Vagina (tissue), 2 donors: ENCODE data around the gene GLRX5. TPM values are rescaled to one million over a fixed set of nuclear protein-coding genes. Genes with fewer than 3 reads are reported as not detected.

Source experiments
- DNase-seq, 2 donors: peaks; one replicate each; pipeline ENCODE4 v3.0.0-alpha.2; 2017; ENCODE audit errors: extremely low spot score in 2 of 2
- H3K27ac ChIP-seq: fragments of 200-600 bp; sonication (generic); one replicate; pipeline ENCODE4 v1.5.1; 2019
- H3K27me3 ChIP-seq: fragments of 200-600 bp; sonication (generic); one replicate; pipeline ENCODE4 v1.5.1; 2019
- H3K36me3 ChIP-seq, 2 donors: fragments of 200-600 bp; sonication (generic); one replicate each; pipeline ENCODE4 v1.5.1; 2017 to 2019
- H3K4me1 ChIP-seq: fragments of 200-600 bp; sonication (generic); one replicate; pipeline ENCODE4 v1.5.1; 2019
- H3K4me3 ChIP-seq, 2 donors: fragments of 200-600 bp; sonication (generic); 1 replicate in 1 of 2; 2 replicates in 1 of 2; pipeline ENCODE4 v1.5.1; 2016 to 2019
- H3K9me3 ChIP-seq: fragments of 200-600 bp; sonication (generic); one replicate; pipeline ENCODE4 v1.5.1; 2019
- POLR2A ChIP-seq, 2 donors: fragments of 450-650 bp; IDR thresholded peaks; one replicate each; pipeline ENCODE4 v1.6.1; 2017; ENCODE audit warnings: antibody characterized with exemption in 2 of 2, mild to moderate bottlenecking in 2 of 2, moderate library complexity in 2 of 2
- POLR2AphosphoS5 ChIP-seq, 2 donors: sonication (generic); formaldehyde crosslinking; IDR thresholded peaks; one replicate each; pipeline ENCODE4 v1.9.0; 2017; ENCODE audit warnings: antibody characterized with exemption in 2 of 2, mild to moderate bottlenecking in 2 of 2, low read depth in 1 of 2; ENCODE audit not compliant: insufficient read depth in 1 of 2
- intact Hi-C: fragments of 100-400 bp; cut with DNase I; formaldehyde crosslinking; loops from one replicate; pipeline ENCODE4 v1.15.1; 2023
- total RNA-seq: library from RNA; depleted of rRNA; stranded (reverse); fragments of >200 nt; gene quantifications from one replicate; pipeline ENCODE4 v1.2.3, GENCODE V29; 2016
- TF ChIP-seq, protein P1 (sequence below), 3 experiments: fragments of 450-650 bp in 2 of 3; fragments of 200-600 bp in 1 of 3; sonication (generic) in 1 of 3; IDR thresholded peaks; one replicate each; pipeline ENCODE4 v1.5.1; 2017 to 2019; ENCODE audit warnings: antibody characterized with exemption in 3 of 3, mild to moderate bottlenecking in 2 of 3, moderate library complexity in 2 of 3

GLRX5 gene
- total RNA-seq, 1 donor from 2014 or later: 20.4 TPM

DNA sequence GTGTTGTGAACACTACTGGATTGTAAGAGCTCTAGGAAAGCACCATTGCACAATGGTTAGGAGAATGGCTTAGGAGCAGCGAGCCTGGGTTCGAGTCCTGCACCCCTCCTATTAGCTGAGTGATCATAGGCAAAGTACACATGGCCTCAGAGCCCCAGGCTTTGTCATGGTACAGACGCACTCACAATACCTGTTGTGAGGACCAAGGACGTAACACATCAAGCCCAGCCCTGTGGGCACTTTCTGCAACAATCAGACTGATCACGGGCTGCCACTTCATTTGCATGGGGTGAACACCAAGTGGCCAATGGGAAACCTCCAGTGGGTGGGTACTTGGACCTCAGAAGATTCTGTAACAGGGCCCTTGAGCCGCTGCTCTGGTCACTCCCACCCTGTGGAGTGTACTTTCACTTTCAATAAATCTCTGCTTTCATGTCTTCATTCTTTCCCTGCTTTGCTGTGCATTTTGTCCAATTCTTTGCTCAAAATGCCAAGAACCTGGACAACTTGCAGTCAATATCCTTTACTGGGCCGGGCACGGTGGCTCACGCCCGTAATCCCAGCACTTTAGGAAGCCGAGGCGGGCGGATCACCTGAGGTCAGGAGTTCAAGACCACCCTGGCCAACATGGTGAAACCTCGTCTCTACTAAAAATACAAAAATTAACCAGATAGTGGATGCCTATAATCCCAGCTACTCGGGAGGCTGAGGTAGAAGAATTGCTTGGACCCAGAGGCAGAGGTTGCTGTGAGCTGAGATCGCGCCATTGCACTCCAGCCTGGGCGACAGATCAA, 28.2 kb downstream of the GLRX5 start:
- DNase-seq: no peak
- peaks cover 6% of the 10 kb centered on the region for H3K4me1 ChIP-seq
- H3K4me3 ChIP-seq: peak overlapping the region in 1 of 2 donors; percentile 22
- no peaks in the 10 kb centered on the region for H3K36me3 ChIP-seq
- no peak overlapping the region for H3K27ac ChIP-seq
- H3K27me3 ChIP-seq: no peaks in the 10 kb centered on the region
- no peak for TF ChIP-seq POLR2A (IDR thresholded peaks at IDR 0.05)
- TF ChIP-seq, protein P1, sequence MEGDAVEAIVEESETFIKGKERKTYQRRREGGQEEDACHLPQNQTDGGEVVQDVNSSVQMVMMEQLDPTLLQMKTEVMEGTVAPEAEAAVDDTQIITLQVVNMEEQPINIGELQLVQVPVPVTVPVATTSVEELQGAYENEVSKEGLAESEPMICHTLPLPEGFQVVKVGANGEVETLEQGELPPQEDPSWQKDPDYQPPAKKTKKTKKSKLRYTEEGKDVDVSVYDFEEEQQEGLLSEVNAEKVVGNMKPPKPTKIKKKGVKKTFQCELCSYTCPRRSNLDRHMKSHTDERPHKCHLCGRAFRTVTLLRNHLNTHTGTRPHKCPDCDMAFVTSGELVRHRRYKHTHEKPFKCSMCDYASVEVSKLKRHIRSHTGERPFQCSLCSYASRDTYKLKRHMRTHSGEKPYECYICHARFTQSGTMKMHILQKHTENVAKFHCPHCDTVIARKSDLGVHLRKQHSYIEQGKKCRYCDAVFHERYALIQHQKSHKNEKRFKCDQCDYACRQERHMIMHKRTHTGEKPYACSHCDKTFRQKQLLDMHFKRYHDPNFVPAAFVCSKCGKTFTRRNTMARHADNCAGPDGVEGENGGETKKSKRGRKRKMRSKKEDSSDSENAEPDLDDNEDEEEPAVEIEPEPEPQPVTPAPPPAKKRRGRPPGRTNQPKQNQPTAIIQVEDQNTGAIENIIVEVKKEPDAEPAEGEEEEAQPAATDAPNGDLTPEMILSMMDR (IDR thresholded peaks at IDR 0.05): no peak
- no peak for TF ChIP-seq POLR2AphosphoS5 (IDR thresholded peaks at IDR 0.05; ENCODE audit: insufficient read depth in 1 of 2, low read depth in 1 of 2)
- intact Hi-C loops: no loop called here
- no peaks in the 10 kb centered on the region for H3K9me3 ChIP-seq

DNA sequence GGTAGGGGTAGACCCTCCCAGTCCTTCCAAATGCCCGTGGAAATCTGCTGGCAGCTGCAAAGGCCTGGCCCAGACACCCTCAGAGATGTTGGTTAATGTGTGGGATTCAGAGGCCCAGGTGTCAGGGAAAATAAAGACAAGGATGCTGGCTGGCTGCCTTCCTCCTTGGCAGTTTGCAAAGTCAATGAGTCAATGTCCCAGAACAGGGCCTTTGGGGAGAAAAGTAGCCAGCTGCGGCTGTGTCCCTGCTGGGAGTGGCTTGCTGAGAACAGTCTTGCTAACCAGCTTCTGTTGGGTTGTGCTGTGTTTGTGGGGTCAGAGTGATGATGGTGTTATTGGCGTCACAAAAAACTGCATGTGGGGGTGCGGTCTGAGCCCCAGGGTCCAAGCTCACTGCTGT, 29.2 kb downstream of the GLRX5 start:
- H3K4me1 ChIP-seq: peaks cover 6% of the 10 kb centered on the region
- DNase-seq: no peak
- no peaks in the 10 kb centered on the region for H3K36me3 ChIP-seq
- intact Hi-C loops: no loop called here
- TF ChIP-seq, protein P1 (IDR thresholded peaks at IDR 0.05): no peak
- no peak for TF ChIP-seq POLR2AphosphoS5 (IDR thresholded peaks at IDR 0.05; ENCODE audit: insufficient read depth in 1 of 2, low read depth in 1 of 2)
- TF ChIP-seq POLR2A (IDR thresholded peaks at IDR 0.05): no peak
- no peaks in the 10 kb centered on the region for H3K9me3 ChIP-seq
- H3K27ac ChIP-seq: no peak overlapping the region
- no peaks in the 10 kb centered on the region for H3K27me3 ChIP-seq
- H3K4me3 ChIP-seq: no peak overlapping the region

DNA sequence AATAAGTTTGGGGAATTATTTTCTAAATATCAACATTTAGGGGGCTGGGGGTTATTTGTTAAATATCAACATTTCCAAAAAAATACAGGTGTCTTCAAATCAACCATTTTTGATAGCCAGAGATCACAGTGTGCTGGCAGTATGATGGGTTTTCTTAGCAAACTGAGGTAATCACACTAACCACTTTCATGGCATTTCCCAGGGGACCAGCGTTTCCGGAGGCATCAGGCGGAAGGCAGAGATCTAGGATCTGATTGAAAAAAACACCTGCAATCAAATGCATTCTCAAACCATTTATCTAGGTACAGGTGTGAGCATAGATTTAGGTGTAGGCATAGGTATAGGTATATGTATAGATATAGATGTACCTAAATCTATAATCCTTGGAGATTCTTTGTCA, 34.6 kb downstream of the GLRX5 start:
- intact Hi-C loops: no loop called here
- H3K27me3 ChIP-seq: no peaks in the 10 kb centered on the region
- no peak for DNase-seq
- H3K4me1 ChIP-seq: no peaks in the 10 kb centered on the region
- H3K9me3 ChIP-seq: no peaks in the 10 kb centered on the region
- H3K4me3 ChIP-seq: no peak overlapping the region
- no peak for TF ChIP-seq POLR2AphosphoS5 (IDR thresholded peaks at IDR 0.05; ENCODE audit: insufficient read depth in 1 of 2, low read depth in 1 of 2)
- TF ChIP-seq POLR2A (IDR thresholded peaks at IDR 0.05): no peak
- TF ChIP-seq, protein P1 (IDR thresholded peaks at IDR 0.05): no peak
- no peaks in the 10 kb centered on the region for H3K36me3 ChIP-seq
- H3K27ac ChIP-seq: no peak overlapping the region

DNA sequence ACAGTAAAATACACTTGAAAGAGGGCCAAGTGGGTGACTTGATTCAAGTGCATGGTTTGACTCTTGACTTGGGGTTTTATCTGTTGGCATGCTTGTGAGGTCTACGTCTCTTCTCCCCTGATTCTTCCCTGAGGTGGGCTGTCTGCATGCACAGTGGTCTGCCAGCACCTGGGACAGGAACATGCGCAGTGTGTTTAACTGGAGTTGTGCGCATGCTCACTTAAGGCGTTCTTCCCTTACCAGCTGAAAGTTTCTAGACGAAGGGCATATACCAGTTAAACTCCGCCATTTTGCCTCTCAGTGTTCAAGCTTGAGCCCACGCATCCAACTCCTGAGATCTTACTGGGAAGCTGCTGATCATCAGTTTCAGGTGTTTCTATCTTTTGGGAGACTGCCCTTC, 38.5 kb downstream of the GLRX5 start:
- H3K4me1 ChIP-seq: no peaks in the 10 kb centered on the region
- intact Hi-C loops: no loop called here
- H3K36me3 ChIP-seq: no peaks in the 10 kb centered on the region
- no peaks in the 10 kb centered on the region for H3K9me3 ChIP-seq
- no peak for TF ChIP-seq POLR2AphosphoS5 (IDR thresholded peaks at IDR 0.05; ENCODE audit: insufficient read depth in 1 of 2, low read depth in 1 of 2)
- no peak for TF ChIP-seq POLR2A (IDR thresholded peaks at IDR 0.05)
- TF ChIP-seq, protein P1 (IDR thresholded peaks at IDR 0.05): no peak
- DNase-seq: no peak
- no peak overlapping the region for H3K4me3 ChIP-seq
- H3K27ac ChIP-seq: no peak overlapping the region
- no peaks in the 10 kb centered on the region for H3K27me3 ChIP-seq

DNA sequence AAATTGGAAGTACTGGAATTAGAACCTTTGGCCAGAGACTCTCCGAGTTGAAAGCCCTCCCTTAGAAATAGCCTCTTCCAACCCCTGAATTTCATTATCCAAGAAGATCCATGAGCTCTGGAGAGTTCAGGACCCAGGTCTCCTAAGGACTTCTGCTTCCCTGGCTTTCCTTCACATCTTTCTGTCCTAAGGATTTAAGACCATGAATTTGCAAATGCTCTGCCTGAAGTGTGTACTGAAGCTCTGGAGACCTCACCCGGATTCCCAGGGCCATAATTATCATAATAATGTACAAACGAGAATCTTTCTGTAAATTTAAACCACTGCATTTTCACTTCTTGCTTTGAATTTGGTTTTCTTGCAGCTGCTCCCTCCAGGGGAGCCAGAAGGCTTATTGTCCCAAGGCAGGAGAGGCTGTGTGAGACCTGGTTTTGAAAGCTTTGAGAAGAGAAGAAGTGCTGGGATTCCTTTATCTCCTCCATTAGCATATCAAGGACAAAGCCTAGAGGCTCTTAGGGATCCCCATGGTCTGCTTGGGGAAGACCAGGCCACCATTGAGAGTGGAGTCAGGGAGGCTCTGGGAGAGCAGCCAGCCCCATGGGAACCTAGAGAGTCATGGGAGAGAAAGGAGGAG, 41.1 kb downstream of the GLRX5 start:
- Histone ChIP-seq H3K27me3 (no peaks in the 10 kb centered on the region), H3K36me3 (no peaks in the 10 kb centered on the region), H3K9me3 (no peaks in the 10 kb centered on the region), H3K4me3 (no peak overlapping the region), H3K4me1 (no peaks in the 10 kb centered on the region), H3K27ac (no peak overlapping the region)
- TF ChIP-seq, protein P1 (IDR thresholded peaks at IDR 0.05): no peak
- no peak for TF ChIP-seq POLR2AphosphoS5 (IDR thresholded peaks at IDR 0.05; ENCODE audit: insufficient read depth in 1 of 2, low read depth in 1 of 2)
- no peak for TF ChIP-seq POLR2A (IDR thresholded peaks at IDR 0.05)
- intact Hi-C loops: no loop called here
- no peak for DNase-seq
